Mesenteric fat pad (tissue), 1 donor: ENCODE results near the gene VWA3B. TPM values are rescaled to one million over a fixed set of nuclear protein-coding genes. Genes with fewer than 3 reads are reported as not detected.

Source experiments
- DNase-seq: peaks from one replicate; pipeline ENCODE4 v3.0.0-alpha.2; 2020; ENCODE audit warnings: low spot score
- total RNA-seq: library from RNA; stranded (reverse); fragmentation: NEBNext Ultra II Directional; extraction: Animal tissue kit (Norgen Biotek cat#: 25700); gene quantifications from one replicate; pipeline ENCODE4 v1.2.1, GENCODE V29; 2021
- donor health status: DM: yes; HTN: yes; CAD: no.

The VWA3B gene
- total RNA-seq, 1 donor from 2014 or later = not detected

GRCh38 chr2:98172150-98172765 is 85.3 kb downstream of the VWA3B start:
- DNase-seq = no peak

- no peak for DNase-seq
These were observed 86.0 kb downstream of the VWA3B start for GRCh38 chr2:98172951-98173350.

GRCh38 chr2:98175811-98176210 is 88.8 kb downstream of the VWA3B start:
- DNase-seq = no peak

DNA sequence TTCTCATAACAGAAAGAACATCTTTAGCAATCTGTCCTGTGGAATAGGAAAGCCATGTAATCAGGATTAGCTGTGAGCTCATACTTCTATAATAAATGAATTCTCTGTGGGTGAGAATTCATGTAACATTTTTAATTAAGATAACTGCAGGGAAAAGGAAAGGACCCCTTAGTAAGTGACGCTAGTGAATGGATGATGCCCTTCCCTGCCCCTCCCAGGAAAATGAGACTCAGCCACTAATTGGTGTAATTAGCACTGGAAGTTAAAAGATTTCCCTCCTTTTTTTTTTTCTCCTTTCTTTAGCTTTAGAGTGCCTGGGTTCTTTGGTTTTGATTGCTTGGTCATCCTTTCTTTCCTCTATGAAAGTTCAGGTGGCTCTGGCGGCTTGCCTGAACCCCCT is 90.3 kb downstream of the VWA3B start:
- DNase-seq = no peak

- no peak for DNase-seq
These were observed 91.0 kb downstream of the VWA3B start for GRCh38 chr2:98177986-98178385.

- no peak for DNase-seq
These were observed 93.5 kb downstream of the VWA3B start for GRCh38 chr2:98180456-98180855.

GRCh38 chr2:98181346-98181745 is 94.4 kb downstream of the VWA3B start:
- no peak for DNase-seq

GRCh38 chr2:98185801-98186200 is 98.8 kb downstream of the VWA3B start:
- DNase-seq = no peak

GRCh38 chr2:98187194-98187593 is 100.2 kb downstream of the VWA3B start:
- no peak for DNase-seq

GRCh38 chr2:98188351-98189046 is 101.5 kb downstream of the VWA3B start:
- no peak for DNase-seq

GRCh38 chr2:98191883-98192282 is 104.9 kb downstream of the VWA3B start:
- no peak for DNase-seq

GRCh38 chr2:98201576-98201975 is 114.6 kb downstream of the VWA3B start:
- no peak for DNase-seq

DNA sequence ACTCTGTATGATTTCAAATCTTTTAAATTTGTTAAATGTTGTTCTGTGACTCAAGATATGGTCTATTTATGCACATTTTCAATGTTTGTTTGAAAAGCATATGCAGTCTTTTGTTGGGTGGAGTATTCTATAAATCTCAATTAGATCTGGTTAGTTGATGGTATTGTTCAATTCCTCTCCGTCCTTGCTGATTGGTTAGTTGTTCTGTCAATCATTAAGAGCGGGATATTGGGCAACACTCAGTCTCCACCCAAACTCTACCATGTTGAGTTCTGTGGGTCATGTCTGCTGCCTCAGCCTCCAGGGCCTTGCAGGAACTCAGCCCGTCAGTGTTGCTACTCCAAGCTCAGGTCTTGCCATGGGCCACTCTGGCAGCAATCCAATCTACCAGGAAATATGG is 118.9 kb downstream of the VWA3B start:
- DNase-seq = no peak

DNA sequence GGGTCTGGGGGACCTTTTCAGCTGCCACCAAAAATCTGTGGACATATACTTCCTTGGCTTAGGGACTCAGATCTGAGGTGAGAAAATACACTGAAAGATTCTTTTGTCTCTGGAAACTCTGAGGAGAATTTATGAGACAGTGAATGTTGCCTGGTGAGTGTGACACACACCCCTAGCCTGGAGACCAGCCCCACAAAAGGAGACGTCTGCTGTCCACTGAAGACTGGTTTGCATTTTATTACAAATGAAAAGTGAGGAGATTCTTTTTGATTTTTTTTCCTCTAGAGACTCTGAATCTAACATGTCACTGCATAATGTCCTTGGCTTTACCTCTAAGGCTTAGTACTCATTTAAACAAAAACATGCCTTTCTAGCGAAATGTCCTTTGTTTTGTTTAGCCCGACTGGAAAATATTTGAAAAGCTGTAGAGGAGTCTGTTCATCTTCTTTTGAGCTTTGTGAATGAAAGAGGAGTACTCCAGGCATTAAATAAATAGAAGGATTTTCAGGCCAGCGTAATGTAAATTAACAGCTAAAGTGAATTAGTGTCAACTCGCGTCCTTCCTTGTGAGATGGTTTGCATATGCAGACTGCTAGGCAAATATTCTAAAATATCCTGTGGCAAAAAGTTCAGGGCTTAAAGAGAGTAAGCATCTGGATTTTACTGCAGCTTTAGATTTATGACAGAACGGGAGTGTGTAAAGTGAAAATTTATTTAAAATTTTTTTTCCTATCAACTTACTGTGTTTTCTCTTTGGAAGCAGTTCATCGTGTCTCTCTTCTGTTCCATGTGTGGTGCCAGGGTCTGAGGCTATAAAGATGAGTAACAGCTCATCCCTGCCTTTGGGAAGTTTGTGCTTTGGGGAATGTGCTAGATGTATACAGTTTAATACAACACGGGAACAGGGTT is 125.4 kb downstream of the VWA3B start:
- DNase-seq = no peak

DNA sequence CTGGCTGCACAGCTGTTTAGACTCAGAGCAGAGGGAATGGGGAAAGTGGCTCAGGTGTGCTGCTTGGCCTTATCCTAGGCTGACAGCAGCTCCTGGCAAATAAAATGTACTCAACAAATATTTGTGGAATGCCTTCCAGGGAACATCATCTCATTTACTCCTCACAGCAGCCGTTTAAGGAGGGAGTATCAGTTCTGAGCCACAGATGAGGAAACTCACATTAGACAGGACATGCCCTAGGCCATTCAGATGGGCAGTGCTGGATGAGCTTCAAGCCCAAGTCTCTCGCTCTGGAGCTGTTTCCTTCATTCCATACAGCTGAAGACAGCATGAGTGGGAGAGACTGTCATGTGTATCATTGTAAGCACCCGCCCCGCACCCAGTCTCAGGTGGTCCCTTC is 129.6 kb downstream of the VWA3B start:
- no peak for DNase-seq

GRCh38 chr2:98219152-98219551 is 132.2 kb downstream of the VWA3B start:
- no peak for DNase-seq

DNA sequence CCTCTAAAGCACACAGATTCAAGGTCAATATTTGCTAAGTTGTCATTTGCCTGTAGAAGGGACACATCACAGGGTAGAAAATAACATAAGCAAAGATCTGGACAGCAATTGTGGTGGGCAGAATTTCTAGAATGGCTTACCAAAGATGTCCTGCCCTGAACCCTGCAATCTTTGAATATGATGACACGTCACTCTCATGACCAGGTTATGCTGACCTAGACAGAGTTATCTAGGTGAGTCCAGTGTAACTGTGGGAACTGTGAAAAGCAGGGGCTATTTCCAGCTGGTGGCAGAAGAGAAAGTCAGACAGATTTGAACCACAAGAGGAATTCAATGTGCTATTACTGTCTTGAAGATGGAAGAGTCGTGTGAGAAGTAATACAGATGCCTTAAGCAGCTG is 147.0 kb downstream of the VWA3B start:
- no peak for DNase-seq

GRCh38 chr2:98234776-98235175 is 147.8 kb downstream of the VWA3B start:
- DNase-seq = no peak

GRCh38 chr2:98236935-98237334 is 150.0 kb downstream of the VWA3B start:
- DNase-seq = no peak

DNA sequence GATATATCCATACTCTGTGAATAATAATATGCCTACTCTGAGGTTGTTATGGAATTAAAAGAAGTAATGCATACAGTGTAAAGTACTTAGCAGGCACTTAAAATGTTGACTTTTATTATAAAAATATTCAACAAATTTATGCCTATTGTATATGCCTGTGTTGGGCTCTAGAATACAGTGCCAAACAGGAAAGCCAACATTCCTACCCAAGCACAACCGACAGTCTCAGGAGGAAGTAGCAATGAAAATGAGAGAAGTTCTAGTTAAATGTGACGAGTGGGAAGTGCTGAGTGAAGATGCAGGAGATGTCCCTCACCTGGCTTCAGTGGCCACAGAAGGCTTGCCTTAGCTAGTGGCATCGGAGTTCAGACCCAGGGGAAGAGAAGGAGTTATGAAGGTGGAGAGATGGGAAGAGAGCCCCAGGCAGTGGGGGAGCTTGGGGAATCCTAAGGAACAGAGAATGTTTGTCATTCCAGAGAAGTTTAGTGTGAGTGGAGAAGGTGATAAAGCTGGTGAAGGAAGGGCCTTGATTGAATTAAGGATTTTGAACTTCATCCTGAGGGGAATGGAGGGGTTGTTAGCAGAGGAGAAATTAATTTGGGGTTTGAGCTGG is 153.9 kb downstream of the VWA3B start:
- DNase-seq = no peak

GRCh38 chr2:98241592-98241991 is 154.6 kb downstream of the VWA3B start:
- DNase-seq = no peak

DNA sequence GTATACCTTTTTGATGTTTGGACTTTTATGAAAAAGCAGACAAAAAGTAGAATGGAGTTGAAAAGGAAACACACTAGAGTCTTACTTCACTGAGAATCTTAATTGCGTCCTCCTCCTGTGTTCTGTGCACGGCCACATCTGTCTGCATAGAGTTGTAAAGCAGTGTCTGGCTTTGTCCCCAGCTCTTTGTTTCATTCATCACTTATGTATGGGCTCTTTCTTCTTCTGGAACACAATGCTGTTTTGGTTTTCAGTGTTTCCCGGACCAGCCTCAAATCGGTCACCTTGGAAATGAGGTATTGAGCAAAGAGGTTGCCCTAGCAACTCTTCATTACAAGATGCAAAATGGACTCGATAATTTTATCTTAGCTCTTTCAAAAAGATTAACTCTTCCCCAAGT is 155.0 kb downstream of the VWA3B start:
- no peak for DNase-seq
